DMS153 treated with DMSO at 0.1 percent for 48 hours (cell line): Measurements from ENCODE around the gene KIAA0825.
A peak's percentile ranks its signal among the peaks of the same experiment; 100 is the strongest.
"Not testable (repeated sequence)": the region's sequence is repeated elsewhere in the genome, so short reads cannot be mapped to it uniquely, and the experiment has no call there.

Source experiments
- DNase-seq: peaks from one replicate; lab custom pipeline; 2025; ENCODE audit not compliant: unreplicated experiment; lab: John Stamatoyannopoulos, UW

The KIAA0825 gene

GRCh38 chr5:94595281-94595840 lies 23.0 kb downstream of the KIAA0825 start:
- no peak for DNase-seq

- no peak for DNase-seq
Measured at GRCh38 chr5:94577466-94578245, 40.7 kb downstream of the KIAA0825 start.

- no peak for DNase-seq
Measured at GRCh38 chr5:94575196-94575595, 43.2 kb downstream of the KIAA0825 start.

GRCh38 chr5:94573349-94573748 lies 45.1 kb downstream of the KIAA0825 start:
- not testable (repeated sequence) for DNase-seq

DNA sequence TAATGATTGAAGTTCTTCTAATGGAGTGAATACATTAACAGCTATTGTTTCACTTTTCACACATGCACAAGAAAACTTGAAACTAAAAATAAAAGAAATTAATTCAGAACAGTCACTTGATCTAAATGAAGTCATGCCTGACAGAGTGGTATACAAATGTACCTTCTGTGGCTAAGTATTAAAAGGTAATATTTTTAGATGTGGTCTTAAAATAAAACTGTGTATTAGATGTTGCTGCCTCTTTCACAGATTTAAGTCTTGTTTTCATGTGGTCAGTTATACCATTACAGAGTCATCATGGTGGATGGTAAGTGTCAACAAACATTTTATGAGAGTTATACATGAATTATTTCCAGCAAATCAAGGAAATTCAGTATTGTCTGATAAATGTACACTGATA lies 47.0 kb downstream of the KIAA0825 start:
- no peak for DNase-seq

- DNase-seq, result no peak
Measured at GRCh38 chr5:94564812-94565211, 53.6 kb downstream of the KIAA0825 start.

- DNase-seq, result no peak
Measured at GRCh38 chr5:94562327-94562971, 56.0 kb downstream of the KIAA0825 start.

GRCh38 chr5:94558028-94558427 lies 60.4 kb downstream of the KIAA0825 start:
- no peak for DNase-seq

- no peak for DNase-seq
Measured at GRCh38 chr5:94551858-94552257, 66.5 kb downstream of the KIAA0825 start.

DNA sequence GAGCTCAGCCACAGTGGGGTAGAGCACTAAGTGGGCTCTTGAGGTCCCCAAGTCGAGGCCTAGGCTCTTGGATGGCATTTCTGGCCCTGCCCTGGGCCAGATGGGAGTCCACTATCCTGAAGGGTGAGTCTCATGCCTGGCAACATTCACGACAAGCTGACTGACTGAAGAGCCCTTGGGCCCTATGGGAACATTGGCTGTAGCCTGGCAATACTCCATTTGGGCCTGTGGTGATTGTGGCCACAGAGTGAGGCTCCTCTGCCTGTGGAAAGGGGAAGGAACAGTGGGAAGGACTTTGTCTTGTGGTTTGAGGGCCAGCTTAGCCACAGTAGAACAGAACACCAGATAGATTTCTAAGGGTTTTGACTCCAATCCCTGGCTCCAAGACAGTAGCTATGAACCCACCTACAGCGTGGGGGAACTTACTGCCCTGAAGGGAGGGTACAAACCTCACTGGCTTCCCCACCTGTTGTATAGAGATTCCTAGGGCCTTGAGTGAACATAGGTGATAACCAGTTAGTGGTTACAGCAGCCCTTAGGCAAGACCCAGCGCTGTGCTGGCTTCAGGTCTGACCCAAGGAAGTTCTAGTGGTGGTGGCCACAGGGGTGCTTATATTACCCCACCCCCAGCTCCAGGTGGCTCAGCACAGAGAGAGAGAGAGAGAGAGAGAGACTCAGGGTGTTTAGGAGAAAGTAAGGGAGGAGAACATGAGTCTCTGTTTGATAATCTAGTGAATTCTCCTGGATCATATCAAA lies 72.4 kb downstream of the KIAA0825 start:
- DNase-seq, result no peak

DNA sequence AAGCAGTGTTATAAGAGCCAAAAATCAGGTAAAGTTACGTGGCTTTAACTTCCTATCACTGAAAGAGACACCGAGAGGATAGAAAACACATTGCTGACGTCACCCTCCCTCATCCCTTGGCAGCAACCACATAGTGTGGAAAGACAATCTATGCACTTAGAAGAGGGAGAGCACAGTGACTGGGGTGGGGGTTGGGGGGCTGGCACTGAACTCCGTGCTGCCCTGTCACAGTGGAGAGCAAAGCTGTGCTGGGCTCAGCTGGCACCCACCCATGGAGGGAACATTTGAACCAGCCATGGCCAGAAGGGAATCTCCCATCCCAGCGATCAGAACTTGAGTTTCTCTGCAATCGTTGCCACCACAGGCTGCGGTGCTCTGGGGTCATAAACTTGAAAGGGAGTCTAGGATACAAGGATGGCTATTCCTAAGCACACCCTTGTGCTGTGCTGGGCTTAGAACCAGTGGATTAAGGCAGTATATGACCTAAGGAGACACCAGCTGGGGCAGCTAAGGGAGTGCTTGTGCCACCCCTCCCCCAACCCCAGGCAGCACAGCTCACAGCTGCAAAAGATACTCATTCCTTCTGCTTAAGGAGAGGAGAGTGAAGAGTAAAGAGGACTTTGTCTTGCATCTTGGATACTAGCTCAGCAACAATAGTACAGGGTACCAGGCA lies 73.4 kb downstream of the KIAA0825 start:
- no peak for DNase-seq

- DNase-seq, result no peak
Measured at GRCh38 chr5:94544031-94544650, 74.3 kb downstream of the KIAA0825 start.

GRCh38 chr5:94540856-94541494 lies 77.4 kb downstream of the KIAA0825 start:
- no peak for DNase-seq

GRCh38 chr5:94538260-94538659 lies 80.1 kb downstream of the KIAA0825 start:
- no peak for DNase-seq

GRCh38 chr5:94526706-94527105 lies 91.7 kb downstream of the KIAA0825 start:
- no peak for DNase-seq

DNA sequence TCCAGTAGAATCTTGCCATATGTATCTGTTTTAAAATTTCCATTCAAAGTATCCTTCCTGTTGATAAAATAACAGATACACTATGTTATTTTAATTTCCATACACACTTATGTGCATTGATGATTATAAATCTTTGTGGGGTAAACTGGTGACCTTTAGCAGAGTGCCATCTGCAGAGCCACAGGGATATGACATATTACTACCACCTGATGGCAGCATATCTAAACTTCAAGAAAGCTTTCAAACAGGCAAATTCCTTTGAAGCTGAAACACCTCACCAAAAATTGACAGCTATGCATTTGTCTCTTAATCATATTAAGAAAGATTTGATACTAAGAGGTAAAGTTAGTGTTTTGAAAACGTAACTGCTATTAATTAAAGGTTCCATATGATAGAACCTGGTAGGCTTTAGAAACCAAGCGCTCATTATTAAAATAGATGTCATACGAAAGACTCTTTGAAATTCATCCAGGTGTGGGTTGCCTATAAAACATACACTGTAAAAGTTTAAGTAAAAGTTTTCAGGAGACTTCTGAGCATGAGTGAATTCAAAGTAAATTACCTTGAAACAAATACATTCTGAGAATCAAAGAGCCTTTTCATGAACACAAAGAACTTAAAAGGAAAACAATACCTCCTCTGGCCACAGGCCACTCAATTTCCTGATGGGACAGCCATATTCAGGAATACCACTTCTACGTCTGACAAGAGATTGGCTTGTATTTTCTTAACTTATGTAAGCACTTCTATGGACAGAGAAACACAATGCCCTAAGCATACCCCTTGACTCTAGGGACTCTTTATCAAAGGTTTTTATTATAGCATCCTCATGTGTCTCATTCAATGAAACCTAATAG lies 93.3 kb downstream of the KIAA0825 start:
- DNase-seq, result peak; percentile 9

GRCh38 chr5:94523018-94523417 lies 95.4 kb downstream of the KIAA0825 start:
- no peak for DNase-seq

- no peak for DNase-seq
Measured at GRCh38 chr5:94522117-94522516, 96.3 kb downstream of the KIAA0825 start.
